GM20000 (cell line): ENCODE results near the gene MTM1.

Experiments
- DNase-seq: peaks from one replicate; pipeline ENCODE4 v3.0.0; 2012; ENCODE audit warnings: low spot score
- TF ChIP-seq, protein P1 (sequence below): IDR thresholded peaks from 2 replicates; pipeline ENCODE4 v1.5.1; 2012; ENCODE audit warnings: mild to moderate bottlenecking, control low read depth; ENCODE audit errors: extremely low read depth, missing control alignments

MTM1 gene

GRCh38 chrX:150531467-150531866 is 37.0 kb upstream of the MTM1 start:
- TF ChIP-seq, protein P1, sequence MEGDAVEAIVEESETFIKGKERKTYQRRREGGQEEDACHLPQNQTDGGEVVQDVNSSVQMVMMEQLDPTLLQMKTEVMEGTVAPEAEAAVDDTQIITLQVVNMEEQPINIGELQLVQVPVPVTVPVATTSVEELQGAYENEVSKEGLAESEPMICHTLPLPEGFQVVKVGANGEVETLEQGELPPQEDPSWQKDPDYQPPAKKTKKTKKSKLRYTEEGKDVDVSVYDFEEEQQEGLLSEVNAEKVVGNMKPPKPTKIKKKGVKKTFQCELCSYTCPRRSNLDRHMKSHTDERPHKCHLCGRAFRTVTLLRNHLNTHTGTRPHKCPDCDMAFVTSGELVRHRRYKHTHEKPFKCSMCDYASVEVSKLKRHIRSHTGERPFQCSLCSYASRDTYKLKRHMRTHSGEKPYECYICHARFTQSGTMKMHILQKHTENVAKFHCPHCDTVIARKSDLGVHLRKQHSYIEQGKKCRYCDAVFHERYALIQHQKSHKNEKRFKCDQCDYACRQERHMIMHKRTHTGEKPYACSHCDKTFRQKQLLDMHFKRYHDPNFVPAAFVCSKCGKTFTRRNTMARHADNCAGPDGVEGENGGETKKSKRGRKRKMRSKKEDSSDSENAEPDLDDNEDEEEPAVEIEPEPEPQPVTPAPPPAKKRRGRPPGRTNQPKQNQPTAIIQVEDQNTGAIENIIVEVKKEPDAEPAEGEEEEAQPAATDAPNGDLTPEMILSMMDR: no peak
- DNase-seq: no peak

- TF ChIP-seq, protein P1: no peak
- no peak for DNase-seq
Measured at GRCh38 chrX:150533863-150534262, 34.6 kb upstream of the MTM1 start.

DNA sequence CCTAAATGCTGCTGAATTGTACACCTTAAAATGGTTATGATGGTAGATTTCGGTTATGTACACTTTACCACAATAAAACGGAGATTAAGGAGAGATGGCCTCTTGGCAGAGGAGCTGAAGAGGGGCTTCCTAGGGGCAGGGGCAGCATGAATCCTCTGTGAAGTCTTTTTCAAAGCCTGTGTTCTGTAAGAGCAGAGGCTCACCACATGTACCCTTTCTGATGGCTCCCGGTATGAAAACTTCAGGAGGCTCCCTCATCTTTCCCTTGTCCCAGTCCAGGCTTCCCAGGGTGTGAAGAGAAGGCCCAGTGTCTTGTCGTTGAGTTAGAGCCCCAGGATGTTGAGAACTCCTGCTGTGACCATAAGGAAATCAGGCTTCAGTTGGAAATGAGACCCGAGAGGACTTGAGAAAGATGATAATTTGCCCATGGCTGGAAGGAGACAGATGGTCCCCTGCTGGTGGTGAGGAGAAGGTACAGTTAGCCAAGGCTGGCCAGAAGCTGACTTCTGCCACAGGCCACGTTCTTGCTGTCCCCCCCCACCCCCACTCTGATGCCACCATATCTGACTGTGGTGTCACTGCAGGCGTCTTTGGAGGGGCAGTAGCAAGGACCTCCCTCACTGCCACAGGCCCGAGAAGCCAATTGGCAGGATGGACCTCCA is 31.8 kb upstream of the MTM1 start:
- TF ChIP-seq, protein P1: no peak
- DNase-seq: no peak

- TF ChIP-seq, protein P1: no peak
- no peak for DNase-seq
Measured at GRCh38 chrX:150537851-150538250, 30.6 kb upstream of the MTM1 start.

- DNase-seq: no peak
- TF ChIP-seq, protein P1: no peak
Measured at GRCh38 chrX:150540965-150541364, 27.5 kb upstream of the MTM1 start.

DNA sequence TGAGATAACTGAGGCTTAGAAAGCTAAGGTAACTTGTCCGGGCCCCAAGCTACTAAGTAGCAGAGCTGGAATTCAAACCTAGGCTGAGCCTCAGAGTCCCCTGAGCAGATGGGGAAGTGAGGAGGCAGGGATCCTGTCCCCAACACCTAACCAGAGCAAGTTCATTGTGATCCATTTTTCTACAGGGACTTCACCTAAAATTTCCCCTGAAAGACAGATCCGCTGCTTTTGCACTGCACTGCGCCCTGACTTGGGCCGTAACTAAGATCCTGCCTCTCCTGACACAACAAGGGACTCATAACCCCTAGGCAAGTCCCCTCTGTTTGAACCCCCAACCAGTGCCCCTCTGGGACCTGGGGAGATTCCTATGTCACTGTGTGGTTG is 25.6 kb upstream of the MTM1 start:
- TF ChIP-seq, protein P1: no peak

GRCh38 chrX:150543230-150544155 is 24.9 kb upstream of the MTM1 start:
- peak; percentile 47 for DNase-seq
- TF ChIP-seq, protein P1: no peak

More for the DNA sequence above, 25.6 kb upstream of the MTM1 start:
- DNase-seq: peak; percentile 20
